Activated T-helper 17 cell treated with anti-CD3 and anti-CD28 coated beads, Interleukin-2, amount 50 U/mL, for 72 hours (primary cell): Measurements from ENCODE around the gene SLC29A2. TPM values are rescaled to one million over a fixed set of nuclear protein-coding genes. Genes with fewer than 3 reads are reported as not detected.
"Not testable (repeated sequence)": the region's sequence is repeated elsewhere in the genome, so short reads cannot be mapped to it uniquely, and the experiment has no call there.

Experiments used
- ATAC-seq: fragments of 150-1000 bp; cut with Tn5 transposase; replicated peaks from 2 replicates; pipeline ENCODE4 v1.10.0; 2021; ENCODE audit warnings: mild to moderate bottlenecking, moderate library complexity
- H3K27ac Mint-ChIP-seq: one replicate; pipeline ENCODE4 v1.8.0; 2022; ENCODE audit warnings: mixed read lengths
- H3K27me3 Mint-ChIP-seq: one replicate; pipeline ENCODE4 v1.8.0; 2022; ENCODE audit warnings: mixed read lengths
- H3K36me3 Mint-ChIP-seq: one replicate; pipeline ENCODE4 v1.8.0; 2022; ENCODE audit warnings: low read depth, mild to moderate bottlenecking, mixed read lengths
- H3K4me1 Mint-ChIP-seq: one replicate; pipeline ENCODE4 v1.8.0; 2022; ENCODE audit warnings: mixed read lengths
- H3K4me3 Mint-ChIP-seq: one replicate; pipeline ENCODE4 v1.8.0; 2022; ENCODE audit warnings: mild to moderate bottlenecking, mixed read lengths
- H3K9me3 Mint-ChIP-seq: one replicate; pipeline ENCODE4 v1.8.0; 2022; ENCODE audit warnings: mixed read lengths
- total RNA-seq, 2 donors: library from RNA; stranded (reverse); gene quantifications; one replicate each; pipeline ENCODE4 v1.2.3, GENCODE V29; 2022

Gene SLC29A2
- total RNA-seq, 2 donors from 2014 or later: 7.6 to 9.1 TPM

- H3K36me3 Mint-ChIP-seq: no peaks in the 10 kb centered on the region
- no peak overlapping the region for H3K4me3 Mint-ChIP-seq
- no peaks in the 10 kb centered on the region for H3K27me3 Mint-ChIP-seq
- no peak overlapping the region for H3K27ac Mint-ChIP-seq
- no peak for ATAC-seq
- H3K9me3 Mint-ChIP-seq: no peaks in the 10 kb centered on the region
- peaks cover 13% of the 10 kb centered on the region for H3K4me1 Mint-ChIP-seq
These were observed 45.1 kb downstream of the SLC29A2 start for GRCh38 chr11:66326261-66327111.

- ATAC-seq: no peak
- H3K4me1 Mint-ChIP-seq: peaks cover 13% of the 10 kb centered on the region
- no peak overlapping the region for H3K4me3 Mint-ChIP-seq
- no peak overlapping the region for H3K27ac Mint-ChIP-seq
- H3K27me3 Mint-ChIP-seq: no peaks in the 10 kb centered on the region
- no peaks in the 10 kb centered on the region for H3K9me3 Mint-ChIP-seq
- no peaks in the 10 kb centered on the region for H3K36me3 Mint-ChIP-seq
These were observed 46.3 kb downstream of the SLC29A2 start for GRCh38 chr11:66325263-66325671.

GRCh38 chr11:66324664-66325063 lies 46.9 kb downstream of the SLC29A2 start:
- Mint-ChIP-seq H3K4me3 (no peak overlapping the region), H3K27ac (no peak overlapping the region), H3K27me3 (no peaks in the 10 kb centered on the region), H3K9me3 (no peaks in the 10 kb centered on the region), H3K36me3 (no peaks in the 10 kb centered on the region), H3K4me1 (peaks cover 13% of the 10 kb centered on the region)
- no peak for ATAC-seq

- no peaks in the 10 kb centered on the region for H3K27me3 Mint-ChIP-seq
These were observed 47.9 kb downstream of the SLC29A2 start for GRCh38 chr11:66323684-66324083.

GRCh38 chr11:66322732-66323427 lies 48.7 kb downstream of the SLC29A2 start:
- Mint-ChIP-seq H3K27me3 (no peaks in the 10 kb centered on the region), H3K4me1 (peaks cover 13% of the 10 kb centered on the region), H3K36me3 (no peaks in the 10 kb centered on the region), H3K4me3 (no peak overlapping the region), H3K9me3 (no peaks in the 10 kb centered on the region), H3K27ac (no peak overlapping the region)
- ATAC-seq: no peak

More at GRCh38 chr11:66323684-66324083, 47.9 kb downstream of the SLC29A2 start:
- Mint-ChIP-seq H3K4me1 (peaks cover 13% of the 10 kb centered on the region), H3K4me3 (no peak overlapping the region), H3K36me3 (no peaks in the 10 kb centered on the region), H3K27ac (no peak overlapping the region), H3K9me3 (no peaks in the 10 kb centered on the region)
- no peak for ATAC-seq

GRCh38 chr11:66321606-66322005 lies 50.0 kb downstream of the SLC29A2 start:
- no peak for ATAC-seq
- Mint-ChIP-seq H3K36me3 (no peaks in the 10 kb centered on the region), H3K27me3 (no peaks in the 10 kb centered on the region), H3K27ac (no peak overlapping the region), H3K9me3 (no peaks in the 10 kb centered on the region), H3K4me3 (no peak overlapping the region), H3K4me1 (peaks cover 6% of the 10 kb centered on the region)

- H3K27ac Mint-ChIP-seq, H3K4me3 Mint-ChIP-seq, H3K9me3 Mint-ChIP-seq, H3K4me1 Mint-ChIP-seq, H3K27me3 Mint-ChIP-seq, ATAC-seq, H3K36me3 Mint-ChIP-seq: not testable (repeated sequence)
These were observed 50.8 kb downstream of the SLC29A2 start for GRCh38 chr11:66320748-66321147.

GRCh38 chr11:66320289-66320688 lies 51.3 kb downstream of the SLC29A2 start:
- not testable (repeated sequence) for H3K9me3 Mint-ChIP-seq, H3K36me3 Mint-ChIP-seq, H3K27ac Mint-ChIP-seq, H3K27me3 Mint-ChIP-seq, H3K4me3 Mint-ChIP-seq, H3K4me1 Mint-ChIP-seq, ATAC-seq

- no peak for ATAC-seq
- Mint-ChIP-seq H3K4me1 (peaks cover 6% of the 10 kb centered on the region), H3K36me3 (no peaks in the 10 kb centered on the region), H3K9me3 (no peaks in the 10 kb centered on the region), H3K4me3 (no peak overlapping the region), H3K27me3 (no peaks in the 10 kb centered on the region), H3K27ac (no peak overlapping the region)
These were observed 53.0 kb downstream of the SLC29A2 start for GRCh38 chr11:66318600-66318970.

- Mint-ChIP-seq H3K4me1 (peaks cover 3% of the 10 kb centered on the region), H3K27me3 (no peaks in the 10 kb centered on the region), H3K9me3 (no peaks in the 10 kb centered on the region), H3K4me3 (no peak overlapping the region), H3K36me3 (no peaks in the 10 kb centered on the region), H3K27ac (no peak overlapping the region)
- no peak for ATAC-seq
These were observed 53.6 kb downstream of the SLC29A2 start for GRCh38 chr11:66317723-66318599.

GRCh38 chr11:66317322-66317722 lies 54.2 kb downstream of the SLC29A2 start:
- Mint-ChIP-seq H3K9me3 (no peaks in the 10 kb centered on the region), H3K27me3 (no peaks in the 10 kb centered on the region), H3K27ac (no peak overlapping the region), H3K36me3 (no peaks in the 10 kb centered on the region), H3K4me1 (peaks cover 3% of the 10 kb centered on the region), H3K4me3 (no peak overlapping the region)
- no peak for ATAC-seq

GRCh38 chr11:66316849-66317251 lies 54.7 kb downstream of the SLC29A2 start, which contains the start of gene CD248:
TSS of gene CD248 (minus strand) at chr11:66317044. CDS start at chr11:66317027, 17 bp downstream.
- Mint-ChIP-seq H3K9me3 (no peaks in the 10 kb centered on the region), H3K4me1 (peaks cover 3% of the 10 kb centered on the region), H3K36me3 (no peaks in the 10 kb centered on the region), H3K4me3 (no peak within 1 kb of the TSS), H3K27me3 (no peaks in the 10 kb centered on the region), H3K27ac (no peak within 1 kb of the TSS)
- no peak for ATAC-seq

GRCh38 chr11:66315921-66316811 lies 55.4 kb downstream of the SLC29A2 start:
- H3K27me3 Mint-ChIP-seq: no peaks in the 10 kb centered on the region
- ATAC-seq: no peak
- peaks cover 3% of the 10 kb centered on the region for H3K4me1 Mint-ChIP-seq
- H3K27ac Mint-ChIP-seq: no peak overlapping the region
- H3K4me3 Mint-ChIP-seq: no peak overlapping the region
- H3K9me3 Mint-ChIP-seq: no peaks in the 10 kb centered on the region
- H3K36me3 Mint-ChIP-seq: no peaks in the 10 kb centered on the region
